ENCODE data around the gene AGK. TPM values are rescaled to one million over a fixed set of nuclear protein-coding genes. Genes with fewer than 3 reads are reported as not detected.

AGK gene
- total and polyA plus RNA-seq, 2 experiments from 2014 or later: 21.9 to 37.9 TPM

GRCh38 chr7:141691961-141692360, 140.8 kb downstream of the AGK start:
- H3K9me3 Mint-ChIP-seq: no peaks in the 10 kb centered on the region
- Histone ChIP-seq H3K36me3 (ENCODE audit: insufficient read depth) (no peaks in the 10 kb centered on the region), H3K9me2 (ENCODE audit: insufficient read depth) (no peaks in the 10 kb centered on the region), H3K27ac (ENCODE audit: low read depth) (no peak overlapping the region), H3K79me2 (replicated peaks; ENCODE audit: insufficient read depth) (peaks cover 77% of the 10 kb centered on the region), H3F3A (replicated peaks; ENCODE audit: low read depth) (no peaks in the 10 kb centered on the region), H3K27me3 (ENCODE audit: insufficient read depth) (no peaks in the 10 kb centered on the region), H4K20me1 (replicated peaks; ENCODE audit: insufficient read depth) (peaks cover 11% of the 10 kb centered on the region; the same call in 1 of the 2 replicates), H2AFZ (no peak overlapping the region), H3K4me1 (ENCODE audit: insufficient read depth) (peaks cover 36% of the 10 kb centered on the region), H3K4me3 (no peak overlapping the region), H3K4me2 (0 out of 2 replicates have a peak overlapping the region, but pooled peaks have one; percentile 11)
- no peak overlapping the region for H3K4me3 Mint-ChIP-seq
- no peaks in the 10 kb centered on the region for H3K27me3 Mint-ChIP-seq (ENCODE audit: insufficient read depth, low read depth, poor library complexity)
- H3K27ac Mint-ChIP-seq: no peak overlapping the region
- TF ChIP-seq ETS1 (IDR thresholded peaks at IDR 0.05) (no peak), ZNF331 (CRISPR knock-in tag; IDR thresholded peaks at IDR 0.05; ENCODE audit: low read depth) (no peak), ZNF462 (CRISPR knock-in tag; IDR thresholded peaks at IDR 0.05) (no peak), EZH2phosphoT487 (IDR thresholded peaks at IDR 0.05; ENCODE audit: unreplicated experiment) (no peak), NANOG (IDR thresholded peaks at IDR 0.05; ENCODE audit: borderline replicate concordance) (no peak), EZH2 (IDR thresholded peaks at IDR 0.05; ENCODE audit: low read depth, unreplicated experiment) (no peak), ZNF114 (CRISPR knock-in tag; IDR thresholded peaks at IDR 0.05) (no peak), CTCF (conservative IDR thresholded peaks at IDR 0.05; ENCODE audit: low read depth in 2 of 2) (no peak), STAT1 (IDR thresholded peaks at IDR 0.05; ENCODE audit: unreplicated experiment) (no peak), CREB1 (CRISPR knock-in tag; IDR thresholded peaks at IDR 0.05; ENCODE audit: low read depth) (no peak), REST (IDR thresholded peaks at IDR 0.05; ENCODE audit: unreplicated experiment) (no peak), JUNB (IDR thresholded peaks at IDR 0.05; ENCODE audit: unreplicated experiment) (no peak), POLR2AphosphoS5 (IDR thresholded peaks at IDR 0.05; ENCODE audit: low read depth) (no peak)
- H3K36me3 Mint-ChIP-seq (ENCODE audit: low read depth): no peaks in the 10 kb centered on the region
- ATAC-seq (no peak), DNase-seq (ENCODE audit: low spot score) (no peak)
- H3K4me1 Mint-ChIP-seq: peaks cover 53% of the 10 kb centered on the region
